Spleen (tissue), 11 donors: ENCODE results near the gene TAF11L13. TPM values are rescaled to one million over a fixed set of nuclear protein-coding genes. Genes with fewer than 3 reads are reported as not detected.

Source experiments
- DNase-seq: peaks from one replicate; pipeline ENCODE4 v3.0.0-alpha.2; 2020
- H3K27ac ChIP-seq, 8 donors: fragments of 200-600 bp; sonication (generic) in 7 of 8; 1 replicate in 4 of 8; 2 replicates in 4 of 8; pipeline versions ENCODE4 v1.5.0 to v1.8.0; 2016 to 2021; ENCODE audit warnings: inconsistent platforms in 4 of 8, mild to moderate bottlenecking in 4 of 8, moderate library complexity in 1 of 8
- H3K27me3 ChIP-seq, 7 donors: fragments of 200-600 bp; sonication (generic) in 6 of 7; replicated peaks in 1 of 7; 1 replicate in 4 of 7; 2 replicates in 3 of 7; pipeline versions ENCODE4 v1.5.0 to v1.8.0; 2016 to 2021; ENCODE audit warnings: inconsistent platforms in 3 of 7, mild to moderate bottlenecking in 1 of 7
- H3K36me3 ChIP-seq, 6 donors: fragments of 200-600 bp; sonication (generic) in 5 of 6; 1 replicate in 4 of 6; 2 replicates in 2 of 6; pipeline versions ENCODE4 v1.5.0 to v1.8.0; 2016 to 2021; ENCODE audit warnings: inconsistent platforms in 2 of 6
- H3K4me1 ChIP-seq, 6 donors: fragments of 200-600 bp; sonication (generic) in 5 of 6; 1 replicate in 3 of 6; 2 replicates in 3 of 6; pipeline versions ENCODE4 v1.5.0 to v1.8.0; 2016 to 2021; ENCODE audit warnings: inconsistent platforms in 3 of 6
- H3K4me3 ChIP-seq, 8 donors: fragments of 200-600 bp; sonication (generic) in 7 of 8; 1 replicate in 4 of 8; 2 replicates in 4 of 8; pipeline versions ENCODE4 v1.5.0 to v1.8.0; 2016 to 2021; ENCODE audit warnings: inconsistent platforms in 4 of 8, mild to moderate bottlenecking in 4 of 8, moderate library complexity in 2 of 8
- H3K9me3 ChIP-seq, 8 donors: fragments of 200-600 bp; sonication (generic) in 7 of 8; 1 replicate in 4 of 8; 2 replicates in 4 of 8; pipeline versions ENCODE4 v1.5.0 to v1.8.0; 2016 to 2021; ENCODE audit warnings: inconsistent platforms in 4 of 8
- POLR2A ChIP-seq, 3 donors: fragments of 450-650 bp; IDR thresholded peaks; one replicate each; pipeline ENCODE4 v1.5.1; 2017; ENCODE audit warnings: antibody characterized with exemption in 3 of 3, mild to moderate bottlenecking in 1 of 3
- POLR2AphosphoS5 ChIP-seq, 3 donors: sonication (generic); formaldehyde crosslinking; IDR thresholded peaks; one replicate each; pipeline ENCODE4 v1.5.1; 2017; ENCODE audit warnings: antibody characterized with exemption in 3 of 3
- WGBS, 5 donors: extraction: QIAGEN DNeasy Blood & Tissue Kit in 3 of 5; methylation state at CpG; one replicate each; pipeline versions ENCODE4 v1.1.5 to v1.1.7; 2013 to 2018; 5-methylcytosine and 5-hydroxymethylcytosine counted together
- intact Hi-C: fragments of 100-400 bp; cut with DNase I; formaldehyde crosslinking; loops from one replicate; pipeline ENCODE4 v1.15.0; 2023; ENCODE audit warnings: low total_unique reads
- polyA plus RNA-seq, 3 donors: library from polyadenylated mRNA; stranded (reverse); fragments of 200-250 nt; gene quantifications; one replicate each; pipeline ENCODE4 v1.2.1, GENCODE V29; 2013
- small RNA-seq, 4 donors: library from RNA; depleted of rRNA; stranded (forward); fragments of <200 nt; gene quantifications; one replicate each; pipeline ENCODE3, GENCODE V24; 2016
- total RNA-seq, 7 donors: library from RNA; depleted of rRNA in 3 of 7; stranded (reverse); fragments of >200 nt in 3 of 7; fragmentation: NEBNext Ultra II Directional in 4 of 7; extraction: Animal tissue kit (Norgen Biotek cat#: 25700) in 4 of 7; gene quantifications; one replicate each; pipeline versions ENCODE4 v1.1.0 to v1.2.1, GENCODE V29; 2016 to 2021
- TF ChIP-seq, protein P1 (sequence below), 11 experiments: fragments of 200-600 bp in 7 of 11; fragments of 450-650 bp in 4 of 11; sonication (generic) in 4 of 11; IDR thresholded peaks in 8 of 11; conservative IDR thresholded peaks in 3 of 11; 1 replicate in 7 of 11; 2 replicates in 4 of 11; pipeline versions ENCODE4 v1.4.0 to v1.8.0; 2016 to 2021; ENCODE audit warnings: antibody characterized with exemption in 11 of 11, inconsistent platforms in 4 of 11, mild to moderate bottlenecking in 1 of 11
- donor health status: healthy with polysubstance abuse.
- donor health status: DM: no; HTN: no; CAD: no; lungs with moderate emphysema.
- donor health status: DM: no; HTN: no; CAD: no.
- donor health status: Bipolar disorder and iron deficiency.
- donor health status: healthy.
- donor health status: DM: no; HTN: no; CAD: no.
- donor health status: DM: yes; HTN: yes; CAD: no.

The TAF11L13 gene
- total and polyA plus RNA-seq, 10 donors = not detected

- Histone ChIP-seq H3K27me3 (no peaks in the 10 kb centered on the region), H3K27ac (no peak overlapping the region), H3K36me3 (no peaks in the 10 kb centered on the region), H3K4me1 (no peaks in the 10 kb centered on the region), H3K4me3 (no peak overlapping the region), H3K9me3 (no peaks in the 10 kb centered on the region)
- 83 to 94% (median 91%) methylated on average over 8 of the region's 8 CpGs for WGBS, 5 donors
- no peak for TF ChIP-seq POLR2A (IDR thresholded peaks at IDR 0.05)
- TF ChIP-seq POLR2AphosphoS5 (IDR thresholded peaks at IDR 0.05) = no peak
- TF ChIP-seq, protein P1, sequence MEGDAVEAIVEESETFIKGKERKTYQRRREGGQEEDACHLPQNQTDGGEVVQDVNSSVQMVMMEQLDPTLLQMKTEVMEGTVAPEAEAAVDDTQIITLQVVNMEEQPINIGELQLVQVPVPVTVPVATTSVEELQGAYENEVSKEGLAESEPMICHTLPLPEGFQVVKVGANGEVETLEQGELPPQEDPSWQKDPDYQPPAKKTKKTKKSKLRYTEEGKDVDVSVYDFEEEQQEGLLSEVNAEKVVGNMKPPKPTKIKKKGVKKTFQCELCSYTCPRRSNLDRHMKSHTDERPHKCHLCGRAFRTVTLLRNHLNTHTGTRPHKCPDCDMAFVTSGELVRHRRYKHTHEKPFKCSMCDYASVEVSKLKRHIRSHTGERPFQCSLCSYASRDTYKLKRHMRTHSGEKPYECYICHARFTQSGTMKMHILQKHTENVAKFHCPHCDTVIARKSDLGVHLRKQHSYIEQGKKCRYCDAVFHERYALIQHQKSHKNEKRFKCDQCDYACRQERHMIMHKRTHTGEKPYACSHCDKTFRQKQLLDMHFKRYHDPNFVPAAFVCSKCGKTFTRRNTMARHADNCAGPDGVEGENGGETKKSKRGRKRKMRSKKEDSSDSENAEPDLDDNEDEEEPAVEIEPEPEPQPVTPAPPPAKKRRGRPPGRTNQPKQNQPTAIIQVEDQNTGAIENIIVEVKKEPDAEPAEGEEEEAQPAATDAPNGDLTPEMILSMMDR (IDR thresholded peaks at IDR 0.05 in 8 of 11, conservative IDR thresholded peaks at IDR 0.05 in 3 of 11) = no peak
- DNase-seq = no peak
- intact Hi-C loops = no loop called here
Observed at GRCh38 chr5:17679597-17680203, 47.8 kb downstream of the TAF11L13 start.

DNA sequence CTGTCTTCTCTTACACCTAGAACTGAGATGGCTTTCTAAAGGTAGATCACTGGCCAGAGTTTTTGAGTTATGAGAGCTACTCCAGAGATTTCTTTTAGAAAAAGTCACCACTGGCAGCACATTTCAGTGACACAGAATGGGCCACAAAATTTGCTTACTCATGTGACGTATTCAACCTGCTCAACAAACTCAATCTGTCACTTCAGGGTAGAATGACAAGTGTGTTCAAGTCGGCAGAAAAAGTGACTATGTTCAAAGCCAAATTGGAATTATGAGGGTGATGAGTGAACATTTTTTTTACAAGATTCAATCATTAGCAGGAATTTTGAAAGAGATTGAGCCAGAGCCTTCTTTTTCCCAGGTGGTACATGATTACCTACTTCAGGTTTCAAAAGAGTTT is 48.8 kb downstream of the TAF11L13 start:
- TF ChIP-seq POLR2AphosphoS5 (IDR thresholded peaks at IDR 0.05) (no peak), POLR2A (IDR thresholded peaks at IDR 0.05) (no peak)
- TF ChIP-seq, protein P1 (IDR thresholded peaks at IDR 0.05 in 8 of 11, conservative IDR thresholded peaks at IDR 0.05 in 3 of 11) = no peak
- no peaks in the 10 kb centered on the region for H3K27me3 ChIP-seq
- WGBS, 5 donors = 61 to 77% (median 67%) methylated on average over 2 of the region's 2 CpGs
- intact Hi-C loops = no loop called here
- H3K27ac ChIP-seq = no peak overlapping the region
- no peak overlapping the region for H3K4me3 ChIP-seq
- no peak for DNase-seq
- no peaks in the 10 kb centered on the region for H3K36me3 ChIP-seq
- no peaks in the 10 kb centered on the region for H3K9me3 ChIP-seq
- H3K4me1 ChIP-seq = no peaks in the 10 kb centered on the region

Small RNA genes within 50 kb of the gene (small RNA-seq; reads per million reads assigned to genes)
- gene AC233724.1 = 0 reads per million in 4 donors
- 0 reads per million in 4 donors for gene AC233724.12
- 0 reads per million in 4 donors for gene AC233724.2
- 0 reads per million in 4 donors for gene AC233724.3
- 0 reads per million in 4 donors for gene AC233724.4
- gene AC233724.6 = 0 reads per million in 4 donors
- 0 reads per million in 4 donors for gene AC233724.7

Other genes starting within 250 kb of the TAF11L13 start
- not detected for gene TAF11L2, start 133.9 kb upstream of the TAF11L13 start, total RNA-seq
- not detected for gene TAF11L2, start 133.9 kb upstream of the TAF11L13 start, polyA plus RNA-seq
- gene TAF11L3, start 113.7 kb upstream of the TAF11L13 start, total RNA-seq = not detected
- gene TAF11L3, start 113.7 kb upstream of the TAF11L13 start, polyA plus RNA-seq = not detected
- not detected for gene TAF11L4, start 110.3 kb upstream of the TAF11L13 start, total RNA-seq
- gene TAF11L4, start 110.3 kb upstream of the TAF11L13 start, polyA plus RNA-seq = not detected
- gene TAF11L5, start 106.9 kb upstream of the TAF11L13 start, total RNA-seq = not detected
- gene TAF11L5, start 106.9 kb upstream of the TAF11L13 start, polyA plus RNA-seq = not detected
- not detected for gene TAF11L6, start 103.4 kb upstream of the TAF11L13 start, total RNA-seq
- gene TAF11L6, start 103.4 kb upstream of the TAF11L13 start, polyA plus RNA-seq = not detected
- not detected for gene TAF11L7, start 46.3 kb upstream of the TAF11L13 start, total RNA-seq
- not detected for gene TAF11L7, start 46.3 kb upstream of the TAF11L13 start, polyA plus RNA-seq
- gene TAF11L8, start 41.1 kb upstream of the TAF11L13 start, total RNA-seq = not detected
- gene TAF11L8, start 41.1 kb upstream of the TAF11L13 start, polyA plus RNA-seq = not detected
- not detected for gene TAF11L9, start 37.7 kb upstream of the TAF11L13 start, total RNA-seq
- gene TAF11L9, start 37.7 kb upstream of the TAF11L13 start, polyA plus RNA-seq = not detected
- not detected for gene TAF11L10, start 34.3 kb upstream of the TAF11L13 start, total RNA-seq
- gene TAF11L10, start 34.3 kb upstream of the TAF11L13 start, polyA plus RNA-seq = not detected
- gene TAF11L11, start 27.9 kb upstream of the TAF11L13 start, total RNA-seq = not detected
- not detected for gene TAF11L11, start 27.9 kb upstream of the TAF11L13 start, polyA plus RNA-seq
- not detected for gene TAF11L12, start 21.7 kb upstream of the TAF11L13 start, total RNA-seq
- gene TAF11L12, start 21.7 kb upstream of the TAF11L13 start, polyA plus RNA-seq = not detected
- not detected for gene TAF11L14, start 2.4 kb downstream of the TAF11L13 start, total RNA-seq
- gene TAF11L14, start 2.4 kb downstream of the TAF11L13 start, polyA plus RNA-seq = not detected